Fibroblast of the aortic adventitia (primary cell): ENCODE results near the gene ARID2. TPM values are rescaled to one million over a fixed set of nuclear protein-coding genes. Genes with fewer than 3 reads are reported as not detected.

Experiments used
- DNase-seq: peaks from one replicate; pipeline ENCODE4 v3.0.0-alpha.2; 2010; ENCODE audit warnings: low read depth
- H3K4me3 ChIP-seq: 2 replicates; pipeline ENCODE4 v1.5.1; 2011; ENCODE audit warnings: low read depth, mild to moderate bottlenecking, control low read depth, low read length, moderate library complexity
- total RNA-seq: library from RNA; depleted of rRNA; stranded (reverse); fragments of >200 nt; gene quantifications from 2 replicates; pipeline ENCODE4 v1.2.3, GENCODE V29; 2012; ENCODE audit warnings: low replicate concordance
- TF ChIP-seq, protein P1 (sequence below): IDR thresholded peaks from 2 replicates; pipeline ENCODE4 v1.5.1; 2011; ENCODE audit warnings: mild to moderate bottlenecking, low read length, control low read depth, inconsistent platforms; ENCODE audit not compliant: insufficient read depth

The ARID2 gene
- total RNA-seq, 1 donor: 25.0 TPM

DNA sequence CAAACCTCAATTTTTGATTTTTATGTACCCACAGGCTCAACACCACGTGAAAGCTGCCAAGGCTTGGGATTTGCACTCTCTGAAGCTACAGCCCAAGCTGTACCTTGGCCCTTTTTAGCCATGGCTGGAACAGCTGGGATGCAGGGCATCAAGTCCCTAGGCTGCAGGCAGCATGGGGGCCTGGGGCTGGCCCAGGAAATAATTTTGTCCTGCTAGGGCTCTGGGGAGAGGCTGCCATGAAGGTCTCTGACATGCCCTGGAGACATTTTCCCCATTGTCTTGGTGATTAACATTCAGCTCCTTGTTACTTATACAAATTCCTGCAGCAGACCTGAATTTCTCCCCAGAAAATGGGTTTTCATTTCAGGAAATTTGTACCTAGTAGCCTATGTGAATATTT lies 157.2 kb downstream of the ARID2 start:
- DNase-seq: no peak
- TF ChIP-seq, protein P1, sequence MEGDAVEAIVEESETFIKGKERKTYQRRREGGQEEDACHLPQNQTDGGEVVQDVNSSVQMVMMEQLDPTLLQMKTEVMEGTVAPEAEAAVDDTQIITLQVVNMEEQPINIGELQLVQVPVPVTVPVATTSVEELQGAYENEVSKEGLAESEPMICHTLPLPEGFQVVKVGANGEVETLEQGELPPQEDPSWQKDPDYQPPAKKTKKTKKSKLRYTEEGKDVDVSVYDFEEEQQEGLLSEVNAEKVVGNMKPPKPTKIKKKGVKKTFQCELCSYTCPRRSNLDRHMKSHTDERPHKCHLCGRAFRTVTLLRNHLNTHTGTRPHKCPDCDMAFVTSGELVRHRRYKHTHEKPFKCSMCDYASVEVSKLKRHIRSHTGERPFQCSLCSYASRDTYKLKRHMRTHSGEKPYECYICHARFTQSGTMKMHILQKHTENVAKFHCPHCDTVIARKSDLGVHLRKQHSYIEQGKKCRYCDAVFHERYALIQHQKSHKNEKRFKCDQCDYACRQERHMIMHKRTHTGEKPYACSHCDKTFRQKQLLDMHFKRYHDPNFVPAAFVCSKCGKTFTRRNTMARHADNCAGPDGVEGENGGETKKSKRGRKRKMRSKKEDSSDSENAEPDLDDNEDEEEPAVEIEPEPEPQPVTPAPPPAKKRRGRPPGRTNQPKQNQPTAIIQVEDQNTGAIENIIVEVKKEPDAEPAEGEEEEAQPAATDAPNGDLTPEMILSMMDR: no peak
- no peak overlapping the region for H3K4me3 ChIP-seq

DNA sequence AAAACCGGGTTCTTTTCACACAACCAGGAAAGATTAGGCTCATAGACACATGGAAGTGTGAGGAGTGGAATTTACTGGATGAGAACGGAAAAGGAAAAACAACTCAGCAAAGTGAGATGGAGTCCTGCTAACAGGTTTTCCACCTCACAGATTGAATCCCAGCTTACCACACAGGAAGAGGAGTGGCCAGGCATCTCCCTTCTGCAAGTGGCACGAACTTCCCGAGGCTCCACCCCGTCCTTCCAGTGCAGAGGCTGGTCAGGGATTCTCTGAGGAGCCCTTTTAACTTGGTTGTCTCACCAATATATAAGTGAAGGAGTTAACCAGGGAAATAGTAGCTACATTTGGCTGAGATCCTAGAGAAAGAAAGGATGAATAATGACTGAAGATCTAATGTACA lies 158.0 kb downstream of the ARID2 start:
- TF ChIP-seq, protein P1: no peak
- DNase-seq: no peak
- H3K4me3 ChIP-seq: no peak overlapping the region

DNA sequence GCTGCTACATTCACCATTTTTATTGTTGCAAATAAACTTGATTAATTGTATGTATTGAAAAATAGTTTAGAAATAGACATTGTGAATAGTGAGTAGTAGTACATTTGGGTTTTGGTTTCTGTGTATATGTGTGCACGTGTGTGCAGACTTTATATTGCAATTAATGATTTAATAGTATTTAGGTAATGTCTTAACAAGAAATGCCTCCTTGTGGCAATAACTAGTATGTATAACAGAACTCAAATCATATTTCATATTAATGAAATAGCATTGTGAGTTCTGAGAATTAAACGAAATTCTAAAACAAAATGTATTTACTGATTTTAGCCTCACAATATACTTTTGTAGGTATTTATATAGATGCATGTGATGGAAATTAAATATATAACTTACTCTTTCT lies 160.8 kb downstream of the ARID2 start:
- TF ChIP-seq, protein P1: no peak
- no peak for DNase-seq

DNA sequence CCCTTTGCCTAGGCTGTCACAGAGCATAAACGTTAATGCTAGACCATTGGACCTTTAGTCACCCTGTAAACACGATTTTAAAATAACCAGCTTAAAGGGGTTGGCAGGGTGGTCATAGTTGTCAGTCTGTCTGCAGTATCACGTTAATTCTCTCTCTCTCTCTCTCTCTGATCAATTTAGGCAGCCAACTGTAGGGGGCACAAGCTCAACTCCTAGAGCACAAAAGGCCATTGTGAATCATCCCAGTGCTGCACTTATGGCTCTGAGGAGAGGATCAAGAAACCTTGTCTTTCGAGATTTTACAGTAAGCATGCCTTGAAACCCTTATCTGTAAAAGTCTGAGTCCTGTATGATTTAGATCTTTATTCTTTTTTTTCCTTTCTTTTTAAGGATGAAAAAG lies 163.7 kb downstream of the ARID2 start:
- no peak for DNase-seq
- TF ChIP-seq, protein P1: no peak
- no peak overlapping the region for H3K4me3 ChIP-seq

More for the DNA sequence above, 160.8 kb downstream of the ARID2 start:
- no peak overlapping the region for H3K4me3 ChIP-seq

DNA sequence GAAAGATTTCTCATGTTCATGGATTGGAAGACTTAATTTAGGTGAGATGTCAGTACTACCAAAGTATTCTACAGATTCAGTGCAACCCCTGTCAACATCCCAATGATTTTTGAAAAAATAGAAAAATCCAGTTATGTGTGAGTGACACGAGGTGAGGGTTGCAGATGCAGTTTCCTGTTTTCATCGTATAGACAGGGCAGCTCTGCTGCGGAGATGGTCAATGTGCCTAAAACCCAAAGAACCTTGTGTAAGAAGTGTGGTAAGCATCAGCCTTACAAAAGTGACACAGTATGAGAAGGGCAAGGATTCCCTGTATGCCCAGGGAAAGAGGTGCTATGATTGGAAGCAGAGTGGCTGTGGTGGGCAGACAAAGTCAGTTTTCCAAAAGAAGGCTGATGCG lies 166.5 kb downstream of the ARID2 start:
- TF ChIP-seq, protein P1: no peak
- no peak for DNase-seq
- no peak overlapping the region for H3K4me3 ChIP-seq

DNA sequence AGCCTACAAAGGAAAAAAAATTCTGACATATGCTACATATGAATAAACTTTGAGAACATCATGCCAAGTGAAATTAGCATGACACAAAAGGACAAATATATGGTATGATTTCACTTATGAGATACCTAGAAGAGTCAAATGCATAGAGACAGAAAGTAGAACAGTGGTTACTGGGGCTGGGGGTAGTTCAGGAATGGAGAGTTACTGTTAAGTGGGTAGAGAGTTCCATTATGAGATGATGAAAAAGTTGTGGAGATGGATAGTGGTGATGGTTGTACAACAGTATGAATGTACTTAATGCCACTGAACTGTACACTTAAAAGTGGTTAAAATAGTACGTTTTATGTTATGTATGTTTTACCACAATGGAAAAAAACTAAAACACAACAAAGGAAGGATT lies 168.6 kb downstream of the ARID2 start:
- TF ChIP-seq, protein P1: no peak
- DNase-seq: no peak
- H3K4me3 ChIP-seq: no peak overlapping the region

DNA sequence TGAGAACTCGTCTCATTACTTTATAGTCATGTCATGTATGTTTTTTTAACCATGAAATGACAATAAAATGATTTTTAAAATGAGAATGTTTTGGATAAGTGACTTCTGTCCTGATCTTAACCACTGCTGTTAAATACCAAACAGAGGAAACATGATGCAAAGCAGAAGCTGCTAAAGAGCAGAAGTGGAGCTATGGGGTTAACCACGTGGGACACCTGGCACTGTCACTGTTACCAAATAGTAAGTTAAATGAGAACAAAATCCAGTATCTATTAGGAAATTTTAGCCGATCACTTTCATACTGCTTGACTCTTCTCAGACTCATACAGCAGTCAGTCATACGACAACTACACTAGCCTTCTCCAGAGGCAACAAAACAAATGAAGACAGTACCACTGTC lies 178.4 kb downstream of the ARID2 start:
- DNase-seq: no peak
- no peak overlapping the region for H3K4me3 ChIP-seq
- TF ChIP-seq, protein P1: no peak
